ENCODE data around the gene SLA2.

The SLA2 gene

GRCh38 chr20:36672991-36673390, 27.0 kb upstream of the SLA2 start:
- no peak overlapping the region for H2AFZ ChIP-seq (ENCODE audit: low read length)
- no peaks in the 10 kb centered on the region for H3K79me2 ChIP-seq (ENCODE audit: insufficient read depth, low read length)
- H3F3A ChIP-seq (ENCODE audit: insufficient read depth, low read length) = no peaks in the 10 kb centered on the region
- peaks cover 5% of the 10 kb centered on the region for H3K36me3 ChIP-seq (ENCODE audit: insufficient read depth, low read length)
- no peaks in the 10 kb centered on the region for H4K20me1 ChIP-seq (ENCODE audit: insufficient read depth, low read length)
- no peak overlapping the region for H3K4me3 ChIP-seq (ENCODE audit: low read depth, low read length, poor library complexity, severe bottlenecking)
- H3K4me2 ChIP-seq (ENCODE audit: low read length) = no peak overlapping the region
- no peaks in the 10 kb centered on the region for H3K27me3 ChIP-seq (ENCODE audit: insufficient read depth, low read length)
- H3K9me3 ChIP-seq (ENCODE audit: low read length) = no peaks in the 10 kb centered on the region
- H3K9me2 ChIP-seq (ENCODE audit: low read depth, low read length) = no peaks in the 10 kb centered on the region
- no peak overlapping the region for H3K9ac ChIP-seq (ENCODE audit: low read length)
- no peak overlapping the region for H3K27ac ChIP-seq (ENCODE audit: low read depth, low read length, poor library complexity, severe bottlenecking)
- H3K4me1 ChIP-seq (ENCODE audit: insufficient read depth, low read length, severe bottlenecking) = no peaks in the 10 kb centered on the region
- TF ChIP-seq CTCF (IDR thresholded peaks at IDR 0.05; ENCODE audit: low read length) (no peak), EZH2 (IDR thresholded peaks at IDR 0.05; ENCODE audit: borderline replicate concordance, low read length) (no peak)

GRCh38 chr20:36670665-36671357, 24.8 kb upstream of the SLA2 start:
- H3K79me2 ChIP-seq (ENCODE audit: insufficient read depth, low read length) = no peaks in the 10 kb centered on the region
- no peaks in the 10 kb centered on the region for H4K20me1 ChIP-seq (ENCODE audit: insufficient read depth, low read length)
- H3K4me2 ChIP-seq (ENCODE audit: low read length) = no peak overlapping the region
- H3K4me1 ChIP-seq (ENCODE audit: insufficient read depth, low read length, severe bottlenecking) = no peaks in the 10 kb centered on the region
- H3K9me2 ChIP-seq (ENCODE audit: low read depth, low read length) = no peaks in the 10 kb centered on the region
- TF ChIP-seq CTCF (IDR thresholded peaks at IDR 0.05; ENCODE audit: low read length) = no peak
- no peak for TF ChIP-seq EZH2 (IDR thresholded peaks at IDR 0.05; ENCODE audit: borderline replicate concordance, low read length)
- H3K9me3 ChIP-seq (ENCODE audit: low read length) = no peaks in the 10 kb centered on the region
- H3K9ac ChIP-seq (ENCODE audit: low read length) = no peak overlapping the region
- no peaks in the 10 kb centered on the region for H3K27me3 ChIP-seq (ENCODE audit: insufficient read depth, low read length)
- no peak overlapping the region for H3K4me3 ChIP-seq (ENCODE audit: low read depth, low read length, poor library complexity, severe bottlenecking)
- H3K27ac ChIP-seq (ENCODE audit: low read depth, low read length, poor library complexity, severe bottlenecking) = no peak overlapping the region
- no peaks in the 10 kb centered on the region for H3F3A ChIP-seq (ENCODE audit: insufficient read depth, low read length)
- H2AFZ ChIP-seq (ENCODE audit: low read length) = no peak overlapping the region
- H3K36me3 ChIP-seq (ENCODE audit: insufficient read depth, low read length) = no peaks in the 10 kb centered on the region

GRCh38 chr20:36666181-36666740, 20.3 kb upstream of the SLA2 start:
- 0 out of 2 replicates have a peak, but pooled peaks cover 7% of the 10 kb centered on the region for H3K36me3 ChIP-seq (ENCODE audit: insufficient read depth, low read length)
- H3K9me3 ChIP-seq (ENCODE audit: low read length) = no peaks in the 10 kb centered on the region
- H3K9ac ChIP-seq (ENCODE audit: low read length) = no peak overlapping the region
- no peak overlapping the region for H3K4me2 ChIP-seq (ENCODE audit: low read length)
- no peak overlapping the region for H3K27ac ChIP-seq (ENCODE audit: low read depth, low read length, poor library complexity, severe bottlenecking)
- H3K79me2 ChIP-seq (ENCODE audit: insufficient read depth, low read length) = no peaks in the 10 kb centered on the region
- no peaks in the 10 kb centered on the region for H4K20me1 ChIP-seq (ENCODE audit: insufficient read depth, low read length)
- no peaks in the 10 kb centered on the region for H3F3A ChIP-seq (ENCODE audit: insufficient read depth, low read length)
- H2AFZ ChIP-seq (ENCODE audit: low read length) = no peak overlapping the region
- no peaks in the 10 kb centered on the region for H3K4me1 ChIP-seq (ENCODE audit: insufficient read depth, low read length, severe bottlenecking)
- no peaks in the 10 kb centered on the region for H3K27me3 ChIP-seq (ENCODE audit: insufficient read depth, low read length)
- H3K9me2 ChIP-seq (ENCODE audit: low read depth, low read length) = no peaks in the 10 kb centered on the region
- peak; percentile 48; the same call in 1 of the 2 replicates for TF ChIP-seq CTCF (IDR thresholded peaks at IDR 0.05; ENCODE audit: low read length)
- no peak for TF ChIP-seq EZH2 (IDR thresholded peaks at IDR 0.05; ENCODE audit: borderline replicate concordance, low read length)
- H3K4me3 ChIP-seq (ENCODE audit: low read depth, low read length, poor library complexity, severe bottlenecking) = no peak overlapping the region

Data from OCI-LY1 (cell line).